Cardiac muscle cell (in vitro differentiated cells and primary cell): ENCODE results near the gene AURKAIP1. TPM values are rescaled to one million over a fixed set of nuclear protein-coding genes. Genes with fewer than 3 reads are reported as not detected.

ENCODE experiments used
- DNase-seq, 2 donors: peaks; one replicate each; pipeline versions ENCODE4 v3.0.0 to v3.0.0-alpha.2; 2010 to 2017; ENCODE audit warnings: low read depth in 1 of 2, low spot score in 1 of 2
- H3K27ac ChIP-seq: fragments of 200-600 bp; sonication (generic); 2 replicates; pipeline ENCODE4 v1.5.1; 2016
- H3K27me3 ChIP-seq: fragments of 200-600 bp; sonication (generic); 2 replicates; pipeline ENCODE4 v1.6.0; 2016; ENCODE audit warnings: control low read depth
- H3K36me3 ChIP-seq: fragments of 200-600 bp; sonication (generic); 2 replicates; pipeline ENCODE4 v1.5.1; 2016; ENCODE audit warnings: control low read depth
- H3K4me1 ChIP-seq: fragments of 200-600 bp; sonication (generic); 2 replicates; pipeline ENCODE4 v1.8.1; 2017; ENCODE audit warnings: low read depth, mild to moderate bottlenecking, mixed run types
- H3K4me3 ChIP-seq: fragments of 200-600 bp; sonication (generic); 2 replicates; pipeline ENCODE4 v1.5.1; 2016; ENCODE audit warnings: mild to moderate bottlenecking
- H3K9me3 ChIP-seq: fragments of 200-600 bp; sonication (generic); 2 replicates; pipeline ENCODE4 v1.5.1; 2017; ENCODE audit warnings: low read depth, mild to moderate bottlenecking, control low read depth
- CTCF ChIP-seq: IDR thresholded peaks from 2 replicates; pipeline ENCODE4 v1.5.1; 2012; ENCODE audit warnings: low read depth, mild to moderate bottlenecking, low read length
- polyA plus RNA-seq: library from polyadenylated mRNA; unstranded; fragments of >200 nt; fragmentation: Nextera tagmentation; extraction: Ambion mirVana; gene quantifications from 2 replicates; pipeline ENCODE4 v1.2.1, GENCODE V29; 2016
- total RNA-seq: library from RNA; depleted of rRNA; stranded (reverse); fragments of >200 nt; gene quantifications from 2 replicates; pipeline ENCODE4 v1.2.3, GENCODE V29; 2016

The AURKAIP1 gene
- total and polyA plus RNA-seq, 2 experiments from 2014 or later = 235 to 305 TPM

DNA sequence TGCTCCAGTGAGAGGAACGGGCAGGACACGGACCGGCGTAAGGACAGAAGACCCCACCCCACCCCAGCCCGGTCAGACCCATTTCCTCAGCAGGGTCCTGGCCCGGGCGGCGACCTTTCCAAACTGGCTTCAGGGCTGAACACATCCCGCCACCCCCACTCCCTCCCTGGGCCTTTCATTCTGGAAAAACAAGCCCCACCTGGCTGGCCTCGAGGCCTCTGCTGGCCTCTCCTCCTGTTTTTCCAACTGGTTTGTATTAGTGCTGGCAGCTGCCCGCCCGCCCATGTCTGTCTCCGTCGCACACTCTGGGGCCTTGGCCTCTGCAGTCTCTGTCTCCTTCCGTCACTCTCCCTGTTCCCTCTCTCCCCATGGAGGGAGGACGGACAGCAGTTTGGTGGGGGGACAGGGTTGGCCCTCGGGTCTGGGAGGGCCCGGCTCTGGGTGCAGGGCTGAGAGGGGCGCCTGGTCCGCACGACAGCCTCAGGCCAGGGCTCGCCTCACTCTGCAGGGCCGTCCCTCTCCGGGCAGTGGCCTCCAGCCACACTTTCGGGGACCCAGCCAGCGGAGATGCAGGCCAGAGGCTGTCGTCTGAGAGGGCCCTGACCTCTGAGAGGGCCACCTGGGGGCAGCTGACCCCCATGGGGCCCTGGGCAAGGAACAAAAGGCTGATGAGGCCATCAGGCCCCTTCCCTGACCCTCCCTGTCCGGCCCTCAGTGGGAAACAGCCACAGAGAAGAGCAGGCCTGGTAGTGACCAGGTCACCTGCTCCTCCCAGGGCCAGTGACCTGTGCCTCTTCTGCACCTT is 15.1 kb downstream of the AURKAIP1 start:
- no peaks in the 10 kb centered on the region for H3K36me3 ChIP-seq
- DNase-seq = peak in 1 of 2 donors; percentile 57
- H3K4me3 ChIP-seq = no peak overlapping the region
- H3K4me1 ChIP-seq = peaks cover 39% of the 10 kb centered on the region
- no peak for TF ChIP-seq CTCF
- H3K27me3 ChIP-seq = peaks cover 6% of the 10 kb centered on the region
- no peaks in the 10 kb centered on the region for H3K9me3 ChIP-seq
- peak overlapping the region; percentile 92 for H3K27ac ChIP-seq

DNA sequence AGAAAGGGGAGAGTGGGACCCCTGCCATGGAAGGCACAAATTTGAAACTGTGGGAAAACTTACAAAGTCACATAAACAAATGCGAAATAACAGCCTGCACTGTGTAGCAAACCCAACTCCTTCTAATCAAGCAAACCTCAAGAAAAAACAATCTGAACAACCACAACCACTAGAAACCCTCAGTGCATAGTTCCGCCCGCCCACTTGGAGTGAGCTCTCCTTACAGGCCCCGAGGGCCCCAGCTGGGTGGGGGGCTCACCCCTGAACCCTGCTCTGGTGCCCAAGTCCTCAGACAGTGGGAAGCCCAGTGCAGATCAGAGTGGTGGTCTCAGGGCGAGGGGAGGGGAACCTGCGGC is 15.7 kb downstream of the AURKAIP1 start:
- no peak overlapping the region for H3K4me3 ChIP-seq
- no peak for TF ChIP-seq CTCF
- H3K27ac ChIP-seq = peak overlapping the region; percentile 92
- peaks cover 39% of the 10 kb centered on the region for H3K4me1 ChIP-seq
- peaks cover 12% of the 10 kb centered on the region for H3K27me3 ChIP-seq
- H3K9me3 ChIP-seq = no peaks in the 10 kb centered on the region
- DNase-seq = peak in 1 of 2 donors; percentile 67
- H3K36me3 ChIP-seq = no peaks in the 10 kb centered on the region

GRCh38 chr1:1358433-1359271 is 16.4 kb downstream of the AURKAIP1 start, which contains the start of gene MXRA8:
Gene MXRA8, minus strand, starts transcription at chr1:1358555. Its CDS starts 51 bp downstream, at chr1:1358504.
- TF ChIP-seq CTCF = no peak
- peak within 1 kb of the TSS; percentile 10 for H3K4me3 ChIP-seq
- peak; percentile 62 to 91 for DNase-seq
- no peaks in the 10 kb centered on the region for H3K36me3 ChIP-seq
- peaks cover 12% of the 10 kb centered on the region for H3K27me3 ChIP-seq
- peak within 1 kb of the TSS; percentile 92 for H3K27ac ChIP-seq
- H3K9me3 ChIP-seq = no peaks in the 10 kb centered on the region
- peaks cover 39% of the 10 kb centered on the region for H3K4me1 ChIP-seq

DNA sequence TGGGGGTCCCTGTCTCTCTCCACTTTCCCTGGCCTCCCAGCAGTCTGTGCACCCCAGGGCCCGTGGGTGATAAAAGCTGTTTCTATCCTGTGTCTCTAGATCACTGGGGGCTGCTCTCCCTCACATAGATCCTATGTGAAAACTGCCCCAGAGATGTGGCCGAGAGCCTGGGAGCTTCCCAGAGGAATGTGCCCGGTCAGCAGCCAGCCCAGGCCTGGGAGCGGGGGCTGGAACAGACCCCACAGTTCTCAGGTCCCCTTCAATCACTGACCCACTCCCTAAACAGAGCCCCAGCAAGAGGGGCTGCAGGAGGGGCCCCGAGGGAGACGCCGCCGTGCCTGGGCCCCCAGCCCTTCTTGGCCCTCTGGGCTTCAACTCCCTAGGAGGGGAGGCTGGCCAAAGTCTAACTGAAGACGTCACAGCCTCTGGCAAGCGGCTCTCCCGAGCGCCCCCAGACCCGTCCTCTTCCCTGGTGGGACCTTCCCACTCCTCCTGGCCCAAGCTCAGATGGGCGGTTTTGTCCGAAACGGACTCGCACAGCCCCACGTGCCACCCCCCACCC is 17.1 kb downstream of the AURKAIP1 start:
- Histone ChIP-seq H3K36me3 (no peaks in the 10 kb centered on the region), H3K9me3 (no peaks in the 10 kb centered on the region), H3K4me1 (peaks cover 39% of the 10 kb centered on the region), H3K27me3 (peaks cover 12% of the 10 kb centered on the region), H3K4me3 (peak overlapping the region; percentile 10), H3K27ac (peak overlapping the region; percentile 92)
- peak in 1 of 2 donors; percentile 38 for DNase-seq
- no peak for TF ChIP-seq CTCF

DNA sequence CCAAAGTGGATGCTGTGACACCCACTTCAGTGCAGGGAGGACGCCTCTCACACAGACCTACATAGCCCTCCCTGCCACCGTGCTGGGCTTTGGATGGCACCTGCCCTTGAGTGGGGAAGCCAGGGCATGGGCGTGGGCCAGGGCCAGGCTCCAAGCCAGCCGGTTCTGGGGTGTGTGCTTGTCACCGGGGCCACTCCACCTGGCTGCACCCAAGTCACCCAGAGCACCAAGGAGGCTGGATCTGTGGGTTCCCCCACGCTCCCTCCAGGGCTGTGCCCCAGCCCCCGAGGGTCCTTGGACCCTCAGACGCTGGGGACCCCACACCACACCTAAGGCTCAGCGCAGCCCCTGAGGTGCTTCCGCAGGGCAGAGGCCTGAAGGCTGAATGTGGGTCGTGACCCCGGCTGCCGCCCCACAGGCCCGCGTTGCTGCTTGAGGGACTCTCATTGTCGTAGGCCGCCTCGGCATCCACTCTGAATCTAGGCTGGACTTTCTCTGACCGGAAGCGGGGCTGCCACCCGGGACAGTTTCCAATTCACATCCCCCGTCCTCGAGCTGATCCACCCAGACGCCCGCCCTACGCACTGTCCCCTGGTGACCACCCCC is 18.1 kb downstream of the AURKAIP1 start:
- Histone ChIP-seq H3K9me3 (no peaks in the 10 kb centered on the region), H3K4me1 (peaks cover 39% of the 10 kb centered on the region), H3K27ac (peak overlapping the region; percentile 92), H3K4me3 (no peak overlapping the region), H3K27me3 (peaks cover 12% of the 10 kb centered on the region), H3K36me3 (no peaks in the 10 kb centered on the region)
- no peak for TF ChIP-seq CTCF
- DNase-seq = no peak
